ENCODE results near the gene CD247.

CD247 gene

GRCh38 chr1:167546935-167547334 is 28.6 kb upstream of the CD247 start:
- TF ChIP-seq CTCF (IDR thresholded peaks at IDR 0.05): no peak

- TF ChIP-seq CTCF (IDR thresholded peaks at IDR 0.05): no peak
Observed at GRCh38 chr1:167545349-167545748, 27.0 kb upstream of the CD247 start.

DNA sequence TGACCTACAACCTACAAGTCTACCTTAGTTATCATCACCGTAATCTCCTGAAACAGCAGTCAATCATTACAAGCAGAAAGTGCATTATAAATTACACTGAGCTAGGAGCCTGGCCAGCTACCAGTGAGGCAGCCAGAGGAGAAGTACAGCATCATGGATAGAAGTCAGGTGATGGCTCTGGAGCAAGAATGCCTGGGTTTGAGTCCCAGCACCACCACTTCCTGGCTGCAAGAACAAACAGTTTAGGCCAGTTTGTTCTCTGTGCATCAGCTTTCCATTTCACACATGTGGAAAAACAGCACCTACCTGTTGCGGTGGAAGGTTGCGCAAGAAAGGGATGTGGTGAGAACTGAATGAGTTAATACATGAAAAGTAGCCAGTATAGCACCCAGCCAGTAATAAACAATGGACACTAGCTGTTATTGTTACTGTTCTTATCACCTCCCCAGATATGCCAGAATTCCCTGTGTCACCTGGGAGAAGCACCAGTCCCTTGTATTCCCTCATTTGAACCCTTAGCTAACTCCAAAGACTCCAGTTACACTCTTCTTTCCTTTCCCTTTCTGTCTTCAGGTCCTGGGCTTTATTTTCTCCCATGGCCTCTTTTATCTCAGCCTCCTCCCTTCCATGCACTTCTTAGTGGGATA is 26.2 kb upstream of the CD247 start:
- no peak for TF ChIP-seq CTCF (IDR thresholded peaks at IDR 0.05)

DNA sequence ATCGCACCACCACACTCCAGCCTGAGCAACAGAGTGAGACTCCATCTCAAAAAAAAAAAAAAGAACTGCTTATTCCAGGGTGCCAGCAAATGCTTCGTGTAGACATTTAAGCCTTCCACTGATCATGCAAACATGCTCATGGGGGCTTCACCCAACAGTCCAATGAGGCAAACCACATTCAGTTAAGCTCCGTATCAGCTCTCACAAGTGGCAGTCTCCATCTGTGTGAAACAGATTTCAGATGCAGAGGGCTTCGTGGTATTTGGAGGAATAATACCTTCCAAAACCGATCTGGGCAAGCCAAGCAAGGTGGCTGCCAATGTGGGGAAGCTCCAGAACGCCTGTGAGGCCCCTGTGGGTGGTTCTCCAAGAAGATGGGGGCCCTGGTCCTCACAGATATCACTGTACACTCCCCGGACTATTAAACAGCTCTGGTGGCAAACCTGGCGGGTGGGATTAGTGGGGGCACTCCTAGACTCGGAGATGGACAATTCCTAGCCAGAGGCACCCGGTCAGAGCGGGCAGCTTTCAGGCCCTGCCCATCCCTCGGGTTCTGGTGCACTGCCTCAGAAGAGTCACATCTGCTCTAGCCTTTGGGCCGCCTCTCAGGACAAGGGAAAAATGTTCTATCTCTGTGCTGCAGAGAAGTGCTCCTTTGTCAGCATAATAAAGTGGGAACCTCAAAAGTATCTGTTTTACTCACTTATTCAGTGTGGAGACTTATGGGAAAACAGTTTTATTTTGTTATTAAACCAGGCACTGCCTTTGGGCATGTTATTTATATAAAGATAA is 25.1 kb upstream of the CD247 start:
- no peak for TF ChIP-seq CTCF (IDR thresholded peaks at IDR 0.05)

DNA sequence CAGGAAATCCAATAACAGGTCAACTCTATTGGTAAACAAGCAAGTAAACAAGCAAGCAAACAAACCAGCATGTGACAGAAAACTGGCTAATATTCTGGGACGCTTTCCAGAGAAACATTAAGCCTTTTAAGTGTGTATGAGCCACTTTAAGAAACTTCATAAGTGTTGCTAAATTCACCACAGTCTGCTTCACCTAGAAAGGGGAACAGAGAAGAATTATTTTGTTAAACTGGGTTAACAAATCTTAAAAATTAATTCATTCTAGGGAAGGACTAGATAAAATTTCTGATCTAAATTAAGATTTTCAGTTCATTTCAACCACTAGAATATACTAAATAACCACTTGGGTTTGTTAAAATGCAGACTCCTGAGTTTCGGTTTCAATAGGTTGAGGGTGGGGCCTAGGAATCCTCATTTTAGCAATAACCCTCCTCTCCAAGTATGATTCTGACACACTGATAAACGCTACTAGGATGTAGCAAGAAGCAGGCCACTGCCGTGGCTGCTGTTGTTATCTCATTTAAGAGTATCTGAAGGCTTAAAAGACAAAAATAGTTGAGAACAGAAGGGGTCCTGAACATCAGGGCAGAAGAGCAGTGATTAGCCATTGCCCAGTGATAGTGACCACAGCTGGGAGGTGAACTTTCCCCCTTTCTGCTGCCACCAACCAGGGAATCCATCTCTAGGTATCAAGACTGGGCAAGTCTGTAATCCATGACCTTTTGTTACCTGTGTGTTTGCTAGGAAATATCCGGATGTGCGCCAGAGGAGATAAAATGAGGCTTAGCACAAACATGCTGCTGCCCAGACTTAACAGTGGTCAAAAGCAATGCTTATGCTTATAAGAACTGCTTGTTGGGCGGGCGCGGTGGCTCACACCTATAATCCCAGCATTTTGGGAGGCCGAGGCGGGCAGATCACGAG is 24.0 kb upstream of the CD247 start:
- TF ChIP-seq CTCF (IDR thresholded peaks at IDR 0.05): no peak

GRCh38 chr1:167541610-167542009 is 23.3 kb upstream of the CD247 start:
- no peak for TF ChIP-seq CTCF (IDR thresholded peaks at IDR 0.05)

DNA sequence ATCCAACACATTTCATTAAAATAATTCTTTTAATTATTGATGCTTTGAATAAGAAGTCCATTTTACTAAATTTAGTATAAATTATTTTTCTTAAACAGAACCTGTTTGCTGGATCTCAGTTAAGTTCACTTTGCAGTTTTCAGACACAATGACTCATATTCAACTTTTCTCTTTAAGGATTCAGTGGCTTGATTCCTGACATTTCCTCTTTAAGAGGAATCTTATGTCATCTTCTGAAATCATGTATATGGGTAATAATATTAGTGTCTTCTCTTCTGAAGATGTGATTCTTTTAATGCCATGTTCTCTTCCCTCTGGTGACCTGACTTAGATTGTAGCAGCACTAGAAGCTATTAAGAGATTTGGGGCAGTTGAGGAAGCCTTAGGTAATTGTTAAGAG is 22.7 kb upstream of the CD247 start:
- no peak for TF ChIP-seq CTCF (IDR thresholded peaks at IDR 0.05)

Measured in LNCAP (cell line).